ENCODE data around the gene ARFGEF3. TPM values are rescaled to one million over a fixed set of nuclear protein-coding genes. Genes with fewer than 3 reads are reported as not detected.

ARFGEF3 gene
- total RNA-seq, 2 donors from 2014 or later = 0.03 TPM; not detected in 1

DNA sequence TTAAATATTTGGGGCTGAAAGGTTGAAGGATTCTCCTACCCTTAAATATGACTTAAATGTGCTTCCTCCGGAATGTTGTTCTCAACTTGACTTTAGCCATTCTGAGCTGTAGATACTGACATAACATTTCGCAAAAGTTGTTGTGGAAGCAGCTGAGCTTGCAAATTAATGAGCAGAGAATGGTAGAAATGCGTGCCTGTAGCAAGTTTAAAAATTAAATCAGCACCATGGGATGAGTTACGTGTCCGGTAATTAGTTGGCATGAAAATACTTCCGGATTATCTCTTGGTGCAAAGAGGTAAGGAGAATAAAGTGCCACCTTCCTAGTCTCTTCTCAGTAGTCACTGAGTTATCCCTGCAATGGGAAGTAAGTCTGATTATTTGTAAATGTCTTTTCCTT lies 80.2 kb downstream of the ARFGEF3 start:
- DNase-seq = no peak
- no peak overlapping the region for H3K27ac Mint-ChIP-seq
- peaks cover 54% of the 10 kb centered on the region for H3K27me3 Mint-ChIP-seq
- no peaks in the 10 kb centered on the region for H3K4me1 Mint-ChIP-seq
- no peaks in the 10 kb centered on the region for H3K9me3 ChIP-seq (ENCODE audit: control insufficient read depth, low read length, poor library complexity, severe bottlenecking)
- ATAC-seq = no peak
- no peak overlapping the region for H3K4me3 Mint-ChIP-seq
- H3K36me3 Mint-ChIP-seq (ENCODE audit: low read depth) = no peaks in the 10 kb centered on the region

DNA sequence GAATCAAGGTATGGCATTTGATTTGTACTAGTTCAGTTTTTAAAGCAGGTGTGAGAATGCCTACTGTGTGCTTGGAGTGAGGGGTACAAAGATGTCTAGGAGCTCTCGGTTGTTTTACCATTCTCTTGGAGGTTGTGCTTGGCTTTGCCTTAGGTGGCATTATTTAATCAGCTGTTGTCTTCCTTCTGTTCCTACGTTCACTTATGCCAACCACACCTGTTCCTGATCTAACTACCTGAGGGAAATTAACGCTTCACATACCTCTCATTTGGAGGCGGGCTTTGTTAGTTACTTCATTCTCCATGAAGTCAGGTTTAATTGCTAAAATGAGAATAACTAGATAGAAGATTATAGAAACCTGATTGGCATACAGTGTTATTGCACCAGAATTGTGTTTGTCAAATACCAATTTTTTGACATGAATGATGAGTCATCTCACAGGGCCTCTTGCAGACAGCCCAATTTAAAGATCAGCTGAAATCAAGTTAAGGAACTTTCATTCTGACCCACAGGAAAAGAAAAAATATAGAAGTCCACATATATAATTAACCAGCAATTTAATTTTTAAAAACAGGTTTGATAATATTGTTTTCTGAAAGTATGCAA lies 81.4 kb downstream of the ARFGEF3 start:
- DNase-seq (no peak), ATAC-seq (no peak)
- H3K9me3 ChIP-seq (ENCODE audit: control insufficient read depth, low read length, poor library complexity, severe bottlenecking) = no peaks in the 10 kb centered on the region
- Mint-ChIP-seq H3K27me3 (peaks cover 57% of the 10 kb centered on the region), H3K4me1 (no peaks in the 10 kb centered on the region), H3K27ac (no peak overlapping the region), H3K4me3 (no peak overlapping the region), H3K36me3 (ENCODE audit: low read depth) (no peaks in the 10 kb centered on the region)

DNA sequence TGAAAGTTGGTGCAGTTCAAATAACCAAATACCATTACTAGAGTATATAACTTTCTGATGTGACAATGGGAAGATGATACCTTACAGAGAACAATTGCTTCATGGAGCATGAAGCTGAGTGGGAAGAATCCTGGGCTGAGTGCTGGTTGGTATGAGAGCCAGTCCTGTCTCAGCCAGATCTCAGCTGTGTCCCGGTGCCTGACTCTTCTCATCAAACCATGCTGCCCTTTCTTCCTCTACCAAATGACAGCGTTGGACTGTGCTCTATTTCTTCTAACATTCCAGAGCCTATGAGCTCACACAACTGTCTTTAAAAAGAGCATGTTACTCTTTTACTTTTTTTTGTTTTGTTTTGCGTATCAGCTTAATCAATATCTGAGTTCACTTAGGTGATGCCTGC lies 84.0 kb downstream of the ARFGEF3 start:
- ATAC-seq = no peak
- H3K4me3 Mint-ChIP-seq = no peak overlapping the region
- peaks cover 55% of the 10 kb centered on the region for H3K27me3 Mint-ChIP-seq
- no peaks in the 10 kb centered on the region for H3K36me3 Mint-ChIP-seq (ENCODE audit: low read depth)
- no peaks in the 10 kb centered on the region for H3K4me1 Mint-ChIP-seq
- DNase-seq = no peak
- H3K9me3 ChIP-seq (ENCODE audit: control insufficient read depth, low read length, poor library complexity, severe bottlenecking) = no peaks in the 10 kb centered on the region
- H3K27ac Mint-ChIP-seq = no peak overlapping the region

DNA sequence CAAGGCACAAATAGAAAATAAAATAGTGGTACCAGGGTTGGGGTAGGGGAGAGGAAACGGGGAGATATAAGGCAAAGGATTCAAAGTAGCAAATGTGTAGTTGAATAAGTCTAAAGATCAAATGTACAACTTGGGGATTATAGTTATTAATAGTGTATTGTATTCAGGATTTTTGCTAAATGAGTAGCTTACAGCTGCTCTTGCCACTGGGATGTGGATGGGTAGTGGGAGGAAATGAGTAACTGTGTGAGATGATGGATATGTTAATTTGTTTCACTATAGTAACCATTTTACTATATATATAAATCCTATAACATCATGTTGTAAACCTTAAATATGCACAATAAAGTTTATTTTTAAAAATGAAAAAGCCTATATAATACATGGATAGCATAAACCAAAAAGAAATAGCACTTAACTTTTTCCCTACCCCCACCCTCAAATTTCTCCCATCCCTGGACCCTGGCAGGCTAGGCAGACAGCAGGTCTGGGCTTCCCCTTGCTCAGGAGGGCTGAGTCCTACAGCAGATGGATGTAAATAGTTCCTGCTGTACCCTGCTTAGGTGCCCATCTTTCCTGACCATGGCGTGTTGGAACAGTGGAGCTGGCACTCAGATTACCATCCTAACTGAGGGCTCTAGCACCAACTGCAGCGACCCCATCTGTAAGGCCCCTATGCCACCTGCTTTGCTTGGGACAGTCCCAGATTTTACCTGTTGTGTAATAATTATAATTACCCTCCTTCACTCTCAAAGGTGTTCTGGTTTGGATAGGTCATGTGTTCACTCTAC lies 85.1 kb downstream of the ARFGEF3 start:
- H3K36me3 Mint-ChIP-seq (ENCODE audit: low read depth) = peaks cover 2% of the 10 kb centered on the region
- no peak overlapping the region for H3K4me3 Mint-ChIP-seq
- no peak overlapping the region for H3K27ac Mint-ChIP-seq
- DNase-seq = no peak
- ATAC-seq = no peak
- H3K9me3 ChIP-seq (ENCODE audit: control insufficient read depth, low read length, poor library complexity, severe bottlenecking) = no peaks in the 10 kb centered on the region
- no peaks in the 10 kb centered on the region for H3K4me1 Mint-ChIP-seq
- H3K27me3 Mint-ChIP-seq = peaks cover 50% of the 10 kb centered on the region

DNA sequence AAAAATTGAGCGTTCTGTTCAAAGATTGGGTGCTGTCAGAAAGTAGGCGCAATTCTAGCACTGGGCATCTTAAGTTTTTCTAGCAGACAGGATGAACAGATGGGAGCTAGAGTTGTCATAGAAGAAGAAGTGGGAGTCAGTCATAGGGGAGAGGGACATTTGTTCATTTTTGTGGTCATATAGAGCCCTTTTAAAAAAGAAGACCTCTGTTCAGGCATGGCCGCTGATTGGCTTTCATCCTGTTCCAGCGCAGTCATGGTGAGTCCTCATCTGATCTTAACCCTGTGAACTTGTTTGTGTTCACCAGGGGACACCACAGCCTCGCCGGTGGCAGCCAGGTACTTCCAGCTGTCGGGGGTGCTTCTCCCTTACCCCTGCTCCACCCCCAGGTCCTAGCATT lies 86.3 kb downstream of the ARFGEF3 start:
- H3K9me3 ChIP-seq (ENCODE audit: control insufficient read depth, low read length, poor library complexity, severe bottlenecking) = no peaks in the 10 kb centered on the region
- Mint-ChIP-seq H3K4me3 (no peak overlapping the region), H3K27ac (no peak overlapping the region), H3K36me3 (ENCODE audit: low read depth) (peaks cover 2% of the 10 kb centered on the region), H3K27me3 (peaks cover 39% of the 10 kb centered on the region), H3K4me1 (no peaks in the 10 kb centered on the region)
- DNase-seq = no peak
- ATAC-seq = no peak

- Mint-ChIP-seq H3K27me3 (peaks cover 39% of the 10 kb centered on the region), H3K36me3 (ENCODE audit: low read depth) (peaks cover 2% of the 10 kb centered on the region), H3K4me1 (no peaks in the 10 kb centered on the region), H3K4me3 (no peak overlapping the region), H3K27ac (no peak overlapping the region)
- no peaks in the 10 kb centered on the region for H3K9me3 ChIP-seq (ENCODE audit: control insufficient read depth, low read length, poor library complexity, severe bottlenecking)
- no peak for ATAC-seq
- no peak for DNase-seq
Measured at GRCh38 chr6:138248878-138249277, 87.1 kb downstream of the ARFGEF3 start.

GRCh38 chr6:138250053-138250452 lies 88.3 kb downstream of the ARFGEF3 start:
- no peak overlapping the region for H3K4me3 Mint-ChIP-seq
- H3K4me1 Mint-ChIP-seq = no peaks in the 10 kb centered on the region
- peaks cover 2% of the 10 kb centered on the region for H3K36me3 Mint-ChIP-seq (ENCODE audit: low read depth)
- peaks cover 32% of the 10 kb centered on the region for H3K27me3 Mint-ChIP-seq
- ATAC-seq = no peak
- DNase-seq = no peak
- no peak overlapping the region for H3K27ac Mint-ChIP-seq
- no peaks in the 10 kb centered on the region for H3K9me3 ChIP-seq (ENCODE audit: control insufficient read depth, low read length, poor library complexity, severe bottlenecking)

DNA sequence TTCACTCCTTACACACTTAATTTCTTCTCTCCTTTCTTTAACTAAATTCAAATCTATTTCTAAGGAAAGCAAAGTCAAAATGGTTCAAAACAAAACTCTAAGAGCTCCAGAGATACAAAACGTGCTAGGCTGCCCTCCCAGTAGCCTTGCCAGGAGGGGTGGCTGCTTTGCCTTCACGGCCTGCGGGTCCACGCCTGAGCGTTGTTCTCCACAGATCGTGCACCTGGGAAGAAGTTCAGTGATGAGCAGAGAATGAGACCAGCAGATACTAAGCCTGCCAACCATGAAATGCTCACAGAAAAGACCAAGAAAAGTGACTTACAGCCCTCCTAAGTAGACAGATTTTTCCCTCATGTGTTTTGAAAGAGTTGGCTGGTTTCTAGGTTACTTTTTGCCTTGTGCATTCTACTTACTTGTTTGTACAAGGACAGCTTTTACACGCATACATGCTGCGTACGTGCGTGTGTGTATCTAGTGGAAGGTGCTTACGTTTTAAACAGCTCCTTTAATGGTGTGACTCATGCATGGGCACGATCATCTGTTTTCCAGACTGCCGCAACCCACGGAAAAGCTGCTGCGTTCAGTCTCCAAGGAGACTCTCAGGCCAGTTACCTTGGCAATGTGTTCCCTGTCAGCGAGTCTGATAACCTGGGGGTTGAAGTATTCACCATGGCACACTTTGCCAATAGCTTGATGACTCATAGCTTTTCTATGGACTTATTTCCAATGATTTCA lies 88.9 kb downstream of the ARFGEF3 start:
- Mint-ChIP-seq H3K36me3 (ENCODE audit: low read depth) (peaks cover 2% of the 10 kb centered on the region), H3K4me1 (no peaks in the 10 kb centered on the region), H3K27me3 (peaks cover 37% of the 10 kb centered on the region), H3K27ac (no peak overlapping the region), H3K4me3 (no peak overlapping the region)
- H3K9me3 ChIP-seq (ENCODE audit: control insufficient read depth, low read length, poor library complexity, severe bottlenecking) = no peaks in the 10 kb centered on the region
- ATAC-seq = no peak
- no peak for DNase-seq

- H3K36me3 Mint-ChIP-seq (ENCODE audit: low read depth) = peaks cover 2% of the 10 kb centered on the region
- peaks cover 49% of the 10 kb centered on the region for H3K27me3 Mint-ChIP-seq
- H3K27ac Mint-ChIP-seq = no peak overlapping the region
- no peaks in the 10 kb centered on the region for H3K9me3 ChIP-seq (ENCODE audit: control insufficient read depth, low read length, poor library complexity, severe bottlenecking)
- ATAC-seq (no peak), DNase-seq (no peak)
- H3K4me3 Mint-ChIP-seq = no peak overlapping the region
- no peaks in the 10 kb centered on the region for H3K4me1 Mint-ChIP-seq
Measured at GRCh38 chr6:138253731-138254130, 92.0 kb downstream of the ARFGEF3 start.

GRCh38 chr6:138255443-138255842 lies 93.7 kb downstream of the ARFGEF3 start:
- peaks cover 60% of the 10 kb centered on the region for H3K27me3 Mint-ChIP-seq
- DNase-seq (no peak), ATAC-seq (no peak)
- no peaks in the 10 kb centered on the region for H3K4me1 Mint-ChIP-seq
- no peak overlapping the region for H3K27ac Mint-ChIP-seq
- H3K9me3 ChIP-seq (ENCODE audit: control insufficient read depth, low read length, poor library complexity, severe bottlenecking) = no peaks in the 10 kb centered on the region
- H3K36me3 Mint-ChIP-seq (ENCODE audit: low read depth) = peaks cover 2% of the 10 kb centered on the region
- H3K4me3 Mint-ChIP-seq = no peak overlapping the region

- no peaks in the 10 kb centered on the region for H3K9me3 ChIP-seq (ENCODE audit: control insufficient read depth, low read length, poor library complexity, severe bottlenecking)
- DNase-seq (no peak), ATAC-seq (no peak)
- peaks cover 59% of the 10 kb centered on the region for H3K27me3 Mint-ChIP-seq
- H3K4me1 Mint-ChIP-seq = no peaks in the 10 kb centered on the region
- no peak overlapping the region for H3K4me3 Mint-ChIP-seq
- no peak overlapping the region for H3K27ac Mint-ChIP-seq
- no peaks in the 10 kb centered on the region for H3K36me3 Mint-ChIP-seq (ENCODE audit: low read depth)
Measured at GRCh38 chr6:138257638-138258040, 95.9 kb downstream of the ARFGEF3 start.

GRCh38 chr6:138258197-138258596 lies 96.5 kb downstream of the ARFGEF3 start:
- ATAC-seq (no peak), DNase-seq (no peak)
- Mint-ChIP-seq H3K27ac (no peak overlapping the region), H3K27me3 (peaks cover 64% of the 10 kb centered on the region), H3K4me3 (no peak overlapping the region), H3K4me1 (no peaks in the 10 kb centered on the region), H3K36me3 (ENCODE audit: low read depth) (no peaks in the 10 kb centered on the region)
- H3K9me3 ChIP-seq (ENCODE audit: control insufficient read depth, low read length, poor library complexity, severe bottlenecking) = no peaks in the 10 kb centered on the region

GRCh38 chr6:138258991-138259390 lies 97.3 kb downstream of the ARFGEF3 start:
- ATAC-seq = no peak
- Mint-ChIP-seq H3K4me3 (no peak overlapping the region), H3K27ac (no peak overlapping the region), H3K4me1 (no peaks in the 10 kb centered on the region), H3K27me3 (peaks cover 66% of the 10 kb centered on the region), H3K36me3 (ENCODE audit: low read depth) (no peaks in the 10 kb centered on the region)
- H3K9me3 ChIP-seq (ENCODE audit: control insufficient read depth, low read length, poor library complexity, severe bottlenecking) = no peaks in the 10 kb centered on the region
- no peak for DNase-seq
